Sciatic nerve (tissue), 2 donors: ENCODE measurements around the gene PARN. TPM values are rescaled to one million over a fixed set of nuclear protein-coding genes. Genes with fewer than 3 reads are reported as not detected.
"Not testable (repeated sequence)": the region's sequence is repeated elsewhere in the genome, so short reads cannot be mapped to it uniquely, and the experiment has no call there.

Experiments
- ATAC-seq: fragments of 200-7000 bp; cut with Tn5 transposase; one replicate; pipeline ENCODE4 v1.9.1; 2020; ENCODE audit warnings: mild to moderate bottlenecking, moderate library complexity
- DNase-seq: peaks from one replicate; pipeline ENCODE4 v3.0.0-alpha.2; 2020; ENCODE audit warnings: low spot score
- intact Hi-C: fragments of 100-400 bp; cut with DNase I; formaldehyde crosslinking; loops from one replicate; pipeline ENCODE4 v1.14.2; 2022
- total RNA-seq: library from RNA; stranded (reverse); fragmentation: NEBNext Ultra II Directional; extraction: Animal tissue kit (Norgen Biotek cat#: 25700); gene quantifications from one replicate; pipeline ENCODE4 v1.2.1, GENCODE V29; 2021
- donor health status: DM: no; HTN: no; CAD: no.
- donor health status: DM: no; HTN: no; CAD: no.

Gene PARN
- total RNA-seq, 1 donor from 2014 or later = 31.6 TPM

GRCh38 chr16:14456793-14457481 is 173.1 kb downstream of the PARN start:
- intact Hi-C loops = no loop called here
- no peak for DNase-seq
- no peak for ATAC-seq

- no peak for DNase-seq
- no peak for ATAC-seq
- intact Hi-C loops = no loop called here
Measured at GRCh38 chr16:14455573-14455972, 174.5 kb downstream of the PARN start.

- ATAC-seq = no peak
- intact Hi-C loops = no loop called here
- DNase-seq = no peak
Measured at GRCh38 chr16:14454391-14454790, 175.7 kb downstream of the PARN start.

GRCh38 chr16:14452066-14452465 is 178.0 kb downstream of the PARN start:
- ATAC-seq = no peak
- intact Hi-C loops = no loop called here
- DNase-seq = no peak

GRCh38 chr16:14450846-14451245 is 179.2 kb downstream of the PARN start:
- intact Hi-C loops = no loop called here
- no peak for ATAC-seq
- no peak for DNase-seq

GRCh38 chr16:14449790-14450480 is 180.1 kb downstream of the PARN start:
- intact Hi-C loops = no loop called here
- DNase-seq (no peak), ATAC-seq (no peak)

- no peak for DNase-seq
- intact Hi-C loops = no loop called here
- no peak for ATAC-seq
Measured at GRCh38 chr16:14449334-14449733, 180.7 kb downstream of the PARN start.

GRCh38 chr16:14448879-14449278 is 181.2 kb downstream of the PARN start:
- DNase-seq (no peak), ATAC-seq (no peak)
- intact Hi-C loops = no loop called here

GRCh38 chr16:14447783-14448182 is 182.3 kb downstream of the PARN start:
- ATAC-seq (no peak), DNase-seq (no peak)
- intact Hi-C loops = no loop called here

GRCh38 chr16:14446796-14447195 is 183.3 kb downstream of the PARN start:
- ATAC-seq = no peak
- intact Hi-C loops = no loop called here
- DNase-seq = no peak

GRCh38 chr16:14445937-14446715 is 183.9 kb downstream of the PARN start:
- intact Hi-C loops = no loop called here
- ATAC-seq (no peak), DNase-seq (no peak)

GRCh38 chr16:14444979-14445810 is 184.9 kb downstream of the PARN start:
- no peak for DNase-seq
- no peak for ATAC-seq
- intact Hi-C loops = no loop called here

GRCh38 chr16:14441533-14441932 is 188.5 kb downstream of the PARN start:
- intact Hi-C loops, ATAC-seq, DNase-seq: not testable (repeated sequence)

GRCh38 chr16:14438256-14438655 is 191.8 kb downstream of the PARN start:
- no peak for DNase-seq
- ATAC-seq = no peak
- intact Hi-C loops = no loop called here

GRCh38 chr16:14437426-14437825 is 192.6 kb downstream of the PARN start:
- ATAC-seq = no peak
- no peak for DNase-seq
- intact Hi-C loops = no loop called here

- DNase-seq (no peak), ATAC-seq (no peak)
- intact Hi-C loops = no loop called here
Measured at GRCh38 chr16:14436401-14436955, 193.6 kb downstream of the PARN start.

GRCh38 chr16:14434860-14435259 is 195.2 kb downstream of the PARN start:
- ATAC-seq = no peak
- intact Hi-C loops = no loop called here
- no peak for DNase-seq

GRCh38 chr16:14428971-14429637 is 201.0 kb downstream of the PARN start:
- intact Hi-C loops, DNase-seq: not testable (repeated sequence)
- ATAC-seq = peak; percentile 69
